ENCODE results near the gene MAP2. TPM values are rescaled to one million over a fixed set of nuclear protein-coding genes. Genes with fewer than 3 reads are reported as not detected.

Gene MAP2
- total RNA-seq, 1 donor, result 2.2 TPM

- Histone ChIP-seq H3K4me1 (ENCODE audit: insufficient read depth, low read length) (peaks cover 3% of the 10 kb centered on the region), H3K27me3 (ENCODE audit: insufficient read depth, low read length) (no peaks in the 10 kb centered on the region), H3K79me2 (ENCODE audit: insufficient read depth, low read length) (no peaks in the 10 kb centered on the region), H3K4me2 (ENCODE audit: insufficient read depth, low read length) (no peak overlapping the region), H3K4me3 (ENCODE audit: insufficient read depth, low read length) (no peak overlapping the region), H3K36me3 (ENCODE audit: insufficient read depth, low read length) (no peaks in the 10 kb centered on the region), H4K20me1 (ENCODE audit: insufficient read depth, low read length) (no peaks in the 10 kb centered on the region), H3K9me3 (ENCODE audit: low read depth, low read length) (no peaks in the 10 kb centered on the region), H2AFZ (ENCODE audit: low read length) (peak overlapping the region; percentile 27), H3K27ac (ENCODE audit: low read depth, low read length) (no peak overlapping the region)
- TF ChIP-seq CTCF (IDR thresholded peaks at IDR 0.05; ENCODE audit: extremely low read depth, low read depth, low read length), result no peak
- peak; percentile 13 for DNase-seq (ENCODE audit: insufficient read length, low spot score, missing footprints)
These were observed 7.9 kb downstream of the MAP2 start for GRCh38 chr2:209431701-209432100.

- no peaks in the 10 kb centered on the region for H3K4me1 ChIP-seq (ENCODE audit: insufficient read depth, low read length)
- no peaks in the 10 kb centered on the region for H3K9me3 ChIP-seq (ENCODE audit: low read depth, low read length)
- no peak overlapping the region for H3K4me3 ChIP-seq (ENCODE audit: insufficient read depth, low read length)
- H3K27ac ChIP-seq (ENCODE audit: low read depth, low read length), result no peak overlapping the region
- H3K79me2 ChIP-seq (ENCODE audit: insufficient read depth, low read length), result no peaks in the 10 kb centered on the region
- H2AFZ ChIP-seq (ENCODE audit: low read length), result peak overlapping the region; percentile 76
- no peaks in the 10 kb centered on the region for H3K36me3 ChIP-seq (ENCODE audit: insufficient read depth, low read length)
- no peak for DNase-seq (ENCODE audit: insufficient read length, low spot score, missing footprints)
- no peaks in the 10 kb centered on the region for H3K27me3 ChIP-seq (ENCODE audit: insufficient read depth, low read length)
- H4K20me1 ChIP-seq (ENCODE audit: insufficient read depth, low read length), result no peaks in the 10 kb centered on the region
- no peak overlapping the region for H3K4me2 ChIP-seq (ENCODE audit: insufficient read depth, low read length)
- TF ChIP-seq CTCF (IDR thresholded peaks at IDR 0.05; ENCODE audit: extremely low read depth, low read depth, low read length), result no peak
These were observed 17.7 kb downstream of the MAP2 start for GRCh38 chr2:209441541-209441940.

GRCh38 chr2:209442939-209443338 lies 19.1 kb downstream of the MAP2 start:
- no peaks in the 10 kb centered on the region for H3K4me1 ChIP-seq (ENCODE audit: insufficient read depth, low read length)
- no peak overlapping the region for H2AFZ ChIP-seq (ENCODE audit: low read length)
- no peak for TF ChIP-seq CTCF (IDR thresholded peaks at IDR 0.05; ENCODE audit: extremely low read depth, low read depth, low read length)
- H3K27ac ChIP-seq (ENCODE audit: low read depth, low read length), result no peak overlapping the region
- no peaks in the 10 kb centered on the region for H3K9me3 ChIP-seq (ENCODE audit: low read depth, low read length)
- no peak for DNase-seq (ENCODE audit: insufficient read length, low spot score, missing footprints)
- no peak overlapping the region for H3K4me3 ChIP-seq (ENCODE audit: insufficient read depth, low read length)
- H3K79me2 ChIP-seq (ENCODE audit: insufficient read depth, low read length), result no peaks in the 10 kb centered on the region
- no peaks in the 10 kb centered on the region for H3K36me3 ChIP-seq (ENCODE audit: insufficient read depth, low read length)
- no peaks in the 10 kb centered on the region for H4K20me1 ChIP-seq (ENCODE audit: insufficient read depth, low read length)
- no peaks in the 10 kb centered on the region for H3K27me3 ChIP-seq (ENCODE audit: insufficient read depth, low read length)
- no peak overlapping the region for H3K4me2 ChIP-seq (ENCODE audit: insufficient read depth, low read length)

- Histone ChIP-seq H3K4me1 (ENCODE audit: insufficient read depth, low read length) (no peaks in the 10 kb centered on the region), H3K4me3 (ENCODE audit: insufficient read depth, low read length) (no peak overlapping the region), H3K9me3 (ENCODE audit: low read depth, low read length) (no peaks in the 10 kb centered on the region), H2AFZ (ENCODE audit: low read length) (no peak overlapping the region), H3K27ac (ENCODE audit: low read depth, low read length) (no peak overlapping the region), H3K4me2 (ENCODE audit: insufficient read depth, low read length) (no peak overlapping the region), H3K79me2 (ENCODE audit: insufficient read depth, low read length) (no peaks in the 10 kb centered on the region), H3K36me3 (ENCODE audit: insufficient read depth, low read length) (no peaks in the 10 kb centered on the region), H3K27me3 (ENCODE audit: insufficient read depth, low read length) (no peaks in the 10 kb centered on the region), H4K20me1 (ENCODE audit: insufficient read depth, low read length) (no peaks in the 10 kb centered on the region)
- no peak for TF ChIP-seq CTCF (IDR thresholded peaks at IDR 0.05; ENCODE audit: extremely low read depth, low read depth, low read length)
- no peak for DNase-seq (ENCODE audit: insufficient read length, low spot score, missing footprints)
These were observed 21.6 kb downstream of the MAP2 start for GRCh38 chr2:209445485-209445884.
